ENCODE measurements around the gene HPS1. TPM values are rescaled to one million over a fixed set of nuclear protein-coding genes. Genes with fewer than 3 reads are reported as not detected.

The HPS1 gene
- total and polyA plus RNA-seq, 2 of the 4 experiments (the other 2 are of a cell fraction) = 14.0 to 55.2 TPM

DNA sequence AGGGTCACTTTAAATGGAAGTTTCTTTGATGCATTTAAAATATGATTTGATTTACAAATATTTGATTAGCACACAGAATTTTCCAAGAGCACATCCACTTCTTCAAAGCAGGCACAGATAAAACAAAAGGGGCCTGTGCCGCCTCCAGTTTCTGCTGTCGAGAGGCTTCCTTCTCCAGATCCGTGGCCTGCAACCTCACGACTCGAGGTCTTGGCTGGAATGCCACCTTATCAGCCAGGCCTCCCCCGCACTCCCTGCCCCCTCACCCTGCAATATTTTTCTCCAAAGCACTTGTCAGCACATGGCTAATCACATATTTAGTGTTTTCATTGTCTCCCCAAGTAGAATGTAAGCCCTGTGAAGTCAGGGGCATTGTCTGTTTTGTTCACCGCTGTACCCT lies 44.3 kb downstream of the HPS1 start:
- peaks cover 6 to 24% of the 10 kb centered on the region in 2 experiments; a peak in 2 of 4 replicates for H3K79me1 ChIP-seq (ENCODE audit: low read depth in 1 of 2, low read length in 2 of 2)
- H3K9me1 ChIP-seq (ENCODE audit: insufficient read depth, low read length) = peaks cover 21% of the 10 kb centered on the region
- in situ Hi-C loops (cut with MboI; ENCODE audit: low sequenced_read_pairs) = no loop called here
- H3K18ac ChIP-seq (ENCODE audit: low read depth, low read length) = no peak overlapping the region
- no peaks in the 10 kb centered on the region for H3K27me3 ChIP-seq (ENCODE audit: control insufficient read depth, insufficient read depth, low read length)
- H3K27ac ChIP-seq (ENCODE audit: insufficient read depth, low read length) = no peak overlapping the region
- H4K20me1 ChIP-seq (ENCODE audit: insufficient read depth, low read length) = no peaks in the 10 kb centered on the region
- H4K91ac ChIP-seq (ENCODE audit: insufficient read depth, low read depth, low read length) = no peak overlapping the region
- H2AK9ac ChIP-seq (replicated peaks; ENCODE audit: low read depth, low read length, poor library complexity) = no peak overlapping the region
- no peak overlapping the region for H3K56ac ChIP-seq (ENCODE audit: extremely low read depth, insufficient read depth, low read length)
- no TSS peak for BruUV-seq (replicated peaks)
- H3K4me1 ChIP-seq (ENCODE audit: control insufficient read depth, insufficient read depth, low read length) = peaks cover 19% of the 10 kb centered on the region
- no peak overlapping the region for H4K8ac ChIP-seq (ENCODE audit: low read depth in 2 of 2, low read length in 2 of 2)
- H3K23ac ChIP-seq (ENCODE audit: low read depth, low read length) = no peak overlapping the region
- 86% methylated on average over 1 of the region's 7 CpGs; no CpG with 5 or more reads in 1 of the 2 experiments for WGBS, 2 experiments (ENCODE audit: extremely low coverage in 2 of 2, insufficient read length in 1 of 2)
- no peak overlapping the region for H3K4me2 ChIP-seq (ENCODE audit: low read depth, low read length)
- H3K14ac ChIP-seq (replicated peaks; ENCODE audit: low read depth, low read length) = no peak overlapping the region
- H3K36me3 ChIP-seq (ENCODE audit: control insufficient read depth, insufficient read depth, low read length) = peaks cover 10% of the 10 kb centered on the region
- no peak overlapping the region for H2BK5ac ChIP-seq (ENCODE audit: low read depth, low read length, poor library complexity, severe bottlenecking)
- ChIA-PET CTCF (interaction anchor here (0.5 kb wide), 1 partner anchor 57 kb away, joined by 3 read pairs; no protein-coding TSS in a partner anchor), POLR2A (ENCODE audit: unreplicated experiment) (no interaction called here)
- H2BK120ac ChIP-seq (ENCODE audit: low read depth, low read length) = no peak overlapping the region
- no peak for TF ChIP-seq MAFK (IDR thresholded peaks at IDR 0.05; ENCODE audit: low read depth, low read length)
- TF ChIP-seq, protein P1, sequence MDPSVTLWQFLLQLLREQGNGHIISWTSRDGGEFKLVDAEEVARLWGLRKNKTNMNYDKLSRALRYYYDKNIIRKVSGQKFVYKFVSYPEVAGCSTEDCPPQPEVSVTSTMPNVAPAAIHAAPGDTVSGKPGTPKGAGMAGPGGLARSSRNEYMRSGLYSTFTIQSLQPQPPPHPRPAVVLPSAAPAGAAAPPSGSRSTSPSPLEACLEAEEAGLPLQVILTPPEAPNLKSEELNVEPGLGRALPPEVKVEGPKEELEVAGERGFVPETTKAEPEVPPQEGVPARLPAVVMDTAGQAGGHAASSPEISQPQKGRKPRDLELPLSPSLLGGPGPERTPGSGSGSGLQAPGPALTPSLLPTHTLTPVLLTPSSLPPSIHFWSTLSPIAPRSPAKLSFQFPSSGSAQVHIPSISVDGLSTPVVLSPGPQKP (IDR thresholded peaks at IDR 0.05; ENCODE audit: borderline replicate concordance, low read depth, low read length) = no peak
- no peak for TF ChIP-seq NFE2L2 (IDR thresholded peaks at IDR 0.05; ENCODE audit: low read depth, low read length)
- no peak for TF ChIP-seq SMC3 (IDR thresholded peaks at IDR 0.05; ENCODE audit: low read depth, low read length)
- TF ChIP-seq, protein P2, sequence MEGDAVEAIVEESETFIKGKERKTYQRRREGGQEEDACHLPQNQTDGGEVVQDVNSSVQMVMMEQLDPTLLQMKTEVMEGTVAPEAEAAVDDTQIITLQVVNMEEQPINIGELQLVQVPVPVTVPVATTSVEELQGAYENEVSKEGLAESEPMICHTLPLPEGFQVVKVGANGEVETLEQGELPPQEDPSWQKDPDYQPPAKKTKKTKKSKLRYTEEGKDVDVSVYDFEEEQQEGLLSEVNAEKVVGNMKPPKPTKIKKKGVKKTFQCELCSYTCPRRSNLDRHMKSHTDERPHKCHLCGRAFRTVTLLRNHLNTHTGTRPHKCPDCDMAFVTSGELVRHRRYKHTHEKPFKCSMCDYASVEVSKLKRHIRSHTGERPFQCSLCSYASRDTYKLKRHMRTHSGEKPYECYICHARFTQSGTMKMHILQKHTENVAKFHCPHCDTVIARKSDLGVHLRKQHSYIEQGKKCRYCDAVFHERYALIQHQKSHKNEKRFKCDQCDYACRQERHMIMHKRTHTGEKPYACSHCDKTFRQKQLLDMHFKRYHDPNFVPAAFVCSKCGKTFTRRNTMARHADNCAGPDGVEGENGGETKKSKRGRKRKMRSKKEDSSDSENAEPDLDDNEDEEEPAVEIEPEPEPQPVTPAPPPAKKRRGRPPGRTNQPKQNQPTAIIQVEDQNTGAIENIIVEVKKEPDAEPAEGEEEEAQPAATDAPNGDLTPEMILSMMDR (conservative IDR thresholded peaks at IDR 0.05; ENCODE audit: low read depth, low read length) = no peak
- no peak for TF ChIP-seq POLR2A (IDR thresholded peaks at IDR 0.05; ENCODE audit: low read depth, low read length)
- no peak for TF ChIP-seq FOS (IDR thresholded peaks at IDR 0.05; ENCODE audit: low read depth, low read length)
- TF ChIP-seq MXI1 (IDR thresholded peaks at IDR 0.05; ENCODE audit: borderline replicate concordance, low read depth, low read length) = no peak
- no peak for TF ChIP-seq RCOR1 (IDR thresholded peaks at IDR 0.05; ENCODE audit: insufficient replicate concordance, low read length)
- TF ChIP-seq RAD21 (IDR thresholded peaks at IDR 0.05; ENCODE audit: low read length) = no peak
- TF ChIP-seq, protein P3, sequence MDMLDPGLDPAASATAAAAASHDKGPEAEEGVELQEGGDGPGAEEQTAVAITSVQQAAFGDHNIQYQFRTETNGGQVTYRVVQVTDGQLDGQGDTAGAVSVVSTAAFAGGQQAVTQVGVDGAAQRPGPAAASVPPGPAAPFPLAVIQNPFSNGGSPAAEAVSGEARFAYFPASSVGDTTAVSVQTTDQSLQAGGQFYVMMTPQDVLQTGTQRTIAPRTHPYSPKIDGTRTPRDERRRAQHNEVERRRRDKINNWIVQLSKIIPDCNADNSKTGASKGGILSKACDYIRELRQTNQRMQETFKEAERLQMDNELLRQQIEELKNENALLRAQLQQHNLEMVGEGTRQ (IDR thresholded peaks at IDR 0.05; ENCODE audit: low read depth, low read length) = no peak
- TF ChIP-seq CHD1 (IDR thresholded peaks at IDR 0.05; ENCODE audit: low read depth, low read length) = no peak
- TF ChIP-seq MAZ (IDR thresholded peaks at IDR 0.05; ENCODE audit: borderline replicate concordance, low read depth, low read length) = no peak
- TF ChIP-seq RFX5 (IDR thresholded peaks at IDR 0.05; ENCODE audit: low read depth, low read length) = no peak
- H3K9ac ChIP-seq (ENCODE audit: low read depth, low read length) = no peak overlapping the region
- no peak overlapping the region for H2AK5ac ChIP-seq (ENCODE audit: low read depth, low read length)
- no peak overlapping the region for H2BK20ac ChIP-seq (ENCODE audit: low read depth, low read length)
- intact Hi-C loops (cut with micrococcal nuclease) = loop anchor here (5.0 kb wide), 1 partner anchor 55 kb away; no protein-coding TSS in a partner anchor
- H3K4ac ChIP-seq (ENCODE audit: low read depth, low read length) = no peak overlapping the region
- H2AFZ ChIP-seq (replicated peaks; ENCODE audit: low read length, poor library complexity) = no peak overlapping the region
- dilution Hi-C loops (cut with HindIII; ENCODE audit: low sequenced_read_pairs, unreplicated experiment) = no loop called here
- H3K9me3 ChIP-seq (ENCODE audit: control insufficient read depth, insufficient read depth, low read length) = no peaks in the 10 kb centered on the region
- H3K4me3 ChIP-seq (ENCODE audit: insufficient read depth, low read depth, low read length) = no peak overlapping the region
- no peak overlapping the region for H2BK15ac ChIP-seq (ENCODE audit: low read depth, low read length)
- H4K5ac ChIP-seq (ENCODE audit: low read depth, low read length) = no peak overlapping the region
- DNase-seq (no peak), ATAC-seq (ENCODE audit: low read depth) (no peak)

Data from IMR-90 (cell line).